ENCODE results near the gene ATP13A5.

The ATP13A5 gene

GRCh38 chr3:193347521-193348501, 30.7 kb downstream of the ATP13A5 start:
- DNase-seq (ENCODE audit: low read depth), result no peak

GRCh38 chr3:193346259-193346658, 32.3 kb downstream of the ATP13A5 start:
- DNase-seq (ENCODE audit: low read depth), result no peak
- TF ChIP-seq CTCF (conservative IDR thresholded peaks at IDR 0.05; ENCODE audit: low read depth, low read length), result no peak
- no peak overlapping the region for H3K4me3 ChIP-seq (ENCODE audit: low read depth, low read length)

More at GRCh38 chr3:193347521-193348501, 30.7 kb downstream of the ATP13A5 start:
- TF ChIP-seq CTCF (conservative IDR thresholded peaks at IDR 0.05; ENCODE audit: low read depth, low read length), result no peak
- no peak overlapping the region for H3K4me3 ChIP-seq (ENCODE audit: low read depth, low read length)

GRCh38 chr3:193345431-193345830, 33.1 kb downstream of the ATP13A5 start:
- H3K4me3 ChIP-seq (ENCODE audit: low read depth, low read length), result no peak overlapping the region
- DNase-seq (ENCODE audit: low read depth), result no peak
- no peak for TF ChIP-seq CTCF (conservative IDR thresholded peaks at IDR 0.05; ENCODE audit: low read depth, low read length)

GRCh38 chr3:193344486-193344885, 34.1 kb downstream of the ATP13A5 start:
- DNase-seq (ENCODE audit: low read depth), result no peak
- TF ChIP-seq CTCF (conservative IDR thresholded peaks at IDR 0.05; ENCODE audit: low read depth, low read length), result no peak
- H3K4me3 ChIP-seq (ENCODE audit: low read depth, low read length), result no peak overlapping the region

GRCh38 chr3:193343726-193344222, 34.8 kb downstream of the ATP13A5 start:
- no peak overlapping the region for H3K4me3 ChIP-seq (ENCODE audit: low read depth, low read length)
- no peak for TF ChIP-seq CTCF (conservative IDR thresholded peaks at IDR 0.05; ENCODE audit: low read depth, low read length)
- no peak for DNase-seq (ENCODE audit: low read depth)

GRCh38 chr3:193342551-193342950, 36.0 kb downstream of the ATP13A5 start:
- TF ChIP-seq CTCF (conservative IDR thresholded peaks at IDR 0.05; ENCODE audit: low read depth, low read length), result no peak
- DNase-seq (ENCODE audit: low read depth), result no peak
- H3K4me3 ChIP-seq (ENCODE audit: low read depth, low read length), result no peak overlapping the region
